ENCODE measurements around the gene CD93.

The CD93 gene

DNA sequence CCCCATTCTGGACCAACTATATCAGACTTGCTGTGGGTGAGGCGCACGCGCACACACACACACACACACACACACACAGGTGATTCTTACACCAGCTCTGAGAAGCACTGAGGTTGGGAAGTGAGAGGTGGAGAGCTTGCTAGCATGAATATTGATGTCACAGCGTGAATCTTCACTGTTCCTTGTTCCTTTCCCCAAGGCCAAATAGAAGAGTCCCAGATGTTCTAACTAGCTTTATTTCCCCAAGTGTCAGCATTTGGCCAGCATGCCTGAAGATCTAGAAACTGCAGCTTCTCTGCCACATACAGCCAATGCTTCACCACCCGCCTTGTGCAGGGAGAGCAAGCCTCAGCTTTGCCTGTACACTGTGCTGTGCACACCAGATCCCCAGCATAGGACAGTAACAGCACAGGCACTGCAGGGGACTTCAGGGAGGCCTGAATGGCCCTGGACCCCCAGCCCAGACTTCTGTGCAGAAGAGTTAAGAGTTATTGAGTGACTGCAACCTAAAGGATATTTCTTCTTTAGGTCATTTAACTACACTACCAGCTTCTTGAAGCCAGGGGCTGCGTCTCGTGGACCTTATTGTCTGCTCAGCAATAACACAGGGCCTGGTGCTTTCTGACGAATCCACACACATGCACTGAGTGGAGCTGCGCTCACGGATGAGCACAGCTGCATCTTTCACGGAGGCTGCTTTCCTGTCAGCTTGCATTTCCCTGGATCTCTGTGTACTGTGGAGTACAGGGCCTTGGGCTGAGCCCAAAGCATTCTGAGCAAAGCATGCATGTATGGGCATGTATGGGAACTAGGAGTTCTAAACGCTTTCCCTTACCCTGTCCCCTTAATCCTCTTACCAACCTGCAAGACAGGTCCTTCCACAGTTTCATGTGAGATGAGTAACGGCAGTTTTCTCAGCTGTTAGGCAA is 13.9 kb upstream of the CD93 start:
- DNase-seq (ENCODE audit: low read depth): no peak

DNA sequence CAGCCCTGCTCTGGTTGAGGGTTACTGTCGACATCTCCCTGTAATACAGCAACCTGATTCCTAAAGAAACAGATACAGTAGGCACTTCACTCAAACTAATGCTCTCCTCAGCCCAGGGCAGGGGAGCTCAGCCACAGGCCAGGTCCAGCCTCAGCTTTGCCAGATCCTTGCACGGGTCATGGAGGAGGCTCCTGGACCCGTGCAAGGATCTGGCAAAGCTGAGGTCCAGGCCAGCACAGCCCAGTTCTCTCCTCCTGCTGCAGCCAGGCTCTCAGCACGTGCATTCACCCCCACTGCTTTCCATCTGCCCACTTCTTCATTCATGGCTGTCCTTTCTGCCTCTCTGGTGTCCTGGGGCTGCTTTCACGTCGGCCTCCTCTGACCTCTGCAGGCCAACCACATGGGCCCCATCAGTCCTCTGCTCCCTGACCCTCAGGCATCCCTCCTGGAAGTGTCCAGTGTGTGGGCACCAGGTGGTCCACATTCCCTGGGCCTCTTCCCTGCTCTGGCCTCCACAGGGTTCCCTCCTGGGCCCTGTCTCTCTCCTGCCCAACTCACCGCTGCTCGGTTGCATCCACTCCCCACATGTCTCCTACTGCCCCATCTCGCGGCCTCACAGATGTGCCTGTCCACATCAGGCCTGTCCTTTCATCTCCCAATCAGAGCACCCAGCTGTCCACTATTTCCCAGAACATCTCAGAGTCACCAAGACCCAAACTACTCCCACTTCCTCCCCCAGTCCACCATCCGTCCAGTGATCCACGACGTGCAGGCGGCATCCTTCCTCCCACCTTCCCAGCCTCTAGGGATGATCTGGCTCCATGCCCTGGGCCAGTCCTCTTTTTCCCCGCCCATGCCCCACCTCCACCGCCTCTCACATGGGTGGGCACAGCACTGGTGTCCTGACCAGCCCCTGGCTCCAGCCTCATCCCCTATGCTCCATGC is 11.8 kb upstream of the CD93 start:
- no peak for DNase-seq (ENCODE audit: low read depth)

- no peak for DNase-seq (ENCODE audit: low read depth)
Measured at GRCh38 chr20:23096986-23097520, 10.9 kb upstream of the CD93 start.

GRCh38 chr20:23096097-23096496 is 10.0 kb upstream of the CD93 start:
- no peak for DNase-seq (ENCODE audit: low read depth)

DNA sequence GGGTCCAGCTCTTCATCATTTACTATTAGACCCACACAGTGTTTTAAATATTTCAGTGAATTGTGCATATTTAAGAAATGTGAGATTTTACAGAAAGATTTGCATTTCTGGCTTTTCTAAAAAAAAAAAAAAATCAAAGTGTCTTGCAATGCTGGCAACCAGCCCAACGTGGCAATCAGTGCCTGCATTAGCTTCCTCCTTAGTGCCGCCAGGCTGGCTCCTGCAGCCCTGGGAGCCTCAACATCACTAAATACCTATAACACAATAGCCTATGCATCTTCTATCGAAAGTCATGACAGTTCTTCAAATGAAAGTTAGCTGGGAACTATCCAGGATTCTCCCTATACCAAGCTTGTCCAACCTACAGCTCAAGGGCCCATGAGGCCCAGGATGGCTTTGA is 9.4 kb upstream of the CD93 start:
- no peak for DNase-seq (ENCODE audit: low read depth)

DNA sequence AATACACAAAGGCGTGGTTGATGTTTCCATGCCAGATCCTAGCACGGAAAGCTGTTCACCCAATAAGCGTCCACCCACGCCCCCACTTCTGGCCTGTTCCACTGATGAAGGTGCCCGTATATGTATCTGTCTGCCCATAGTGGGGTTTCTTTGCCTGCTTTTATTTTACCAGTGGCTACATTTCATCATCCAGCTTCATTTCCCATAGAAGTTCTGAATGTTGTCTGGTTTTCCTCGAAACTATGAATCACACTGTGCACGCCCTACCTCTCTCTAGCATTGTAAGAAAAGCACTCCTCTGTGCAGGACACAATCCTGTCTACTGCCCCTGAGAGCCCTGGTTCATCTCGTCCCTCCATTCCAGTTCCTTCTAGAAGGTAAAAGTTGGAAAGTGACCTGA is 8.8 kb upstream of the CD93 start:
- no peak for DNase-seq (ENCODE audit: low read depth)

- DNase-seq (ENCODE audit: low read depth): no peak
Measured at GRCh38 chr20:23094213-23094896, 8.2 kb upstream of the CD93 start.

DNA sequence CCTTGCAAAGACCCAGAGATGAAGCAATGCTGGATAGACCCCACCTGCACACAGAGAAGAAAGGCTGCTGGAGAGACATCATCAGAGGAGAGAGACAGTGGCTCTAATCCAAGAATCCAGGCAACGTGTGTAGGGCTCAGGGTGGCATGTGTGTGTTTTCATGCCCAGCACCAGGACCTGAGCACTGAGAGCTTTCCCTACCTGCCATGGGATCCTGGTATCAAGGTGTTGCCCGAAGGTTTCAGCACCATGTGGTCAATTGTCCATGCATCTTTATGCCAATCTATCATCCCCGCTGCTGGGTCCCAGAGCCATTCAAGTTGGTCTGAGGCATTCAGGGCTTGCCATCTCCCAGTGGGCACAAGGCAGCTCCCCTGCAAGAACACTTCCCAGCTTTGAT is 7.5 kb upstream of the CD93 start:
- DNase-seq (ENCODE audit: low read depth): no peak

DNA sequence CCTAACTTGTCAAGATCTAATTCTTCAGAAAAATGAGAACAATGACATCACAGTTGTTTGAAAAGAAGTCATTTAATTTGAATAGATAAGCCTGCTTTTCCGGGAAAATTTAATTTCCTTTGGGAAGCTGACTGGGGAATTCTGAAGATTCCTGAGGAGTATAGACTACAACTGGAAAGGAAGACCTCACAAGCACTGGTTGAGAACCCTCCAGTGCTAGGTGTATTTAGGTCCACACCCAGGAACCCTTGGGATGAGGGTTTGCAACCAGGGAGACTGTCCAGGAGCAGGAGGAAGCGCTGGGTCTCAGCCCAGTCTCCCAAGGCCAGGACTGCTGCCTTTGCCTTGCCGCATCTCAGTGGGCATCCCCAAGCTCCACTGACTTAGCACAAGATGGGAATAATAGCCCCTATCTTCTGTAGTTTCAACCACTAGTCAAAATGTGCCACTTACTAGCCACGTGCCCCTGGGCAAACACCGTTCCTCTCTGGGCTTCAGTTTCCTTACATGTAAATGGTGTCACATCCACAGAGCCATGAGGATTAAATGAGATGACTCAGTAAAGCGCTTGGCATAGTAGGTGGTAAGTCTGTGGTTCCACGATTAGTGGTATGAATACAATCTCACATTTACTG is 6.9 kb upstream of the CD93 start:
- no peak for DNase-seq (ENCODE audit: low read depth)

GRCh38 chr20:23092384-23092756 is 6.2 kb upstream of the CD93 start:
- no peak for DNase-seq (ENCODE audit: low read depth)

- no peak for DNase-seq (ENCODE audit: low read depth)
Measured at GRCh38 chr20:23091721-23092383, 5.7 kb upstream of the CD93 start.

DNA sequence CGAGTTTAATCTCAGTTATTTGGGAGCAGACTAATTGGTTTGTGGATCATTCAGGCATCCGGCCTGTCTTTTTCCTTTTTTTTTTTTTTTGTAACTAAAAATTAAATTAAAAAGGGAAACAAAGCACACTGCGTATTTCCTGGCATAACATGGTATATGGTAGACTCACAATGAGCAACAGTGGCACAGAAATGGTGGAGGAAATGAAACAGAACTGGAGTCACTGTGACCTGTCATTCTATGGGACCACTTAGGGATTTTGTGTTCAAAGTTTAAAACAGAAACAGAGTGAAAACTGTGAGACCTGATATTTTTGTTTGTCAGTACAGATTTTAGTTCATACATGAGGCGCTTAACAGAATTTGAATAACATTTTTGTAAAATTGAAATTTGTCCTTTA is 4.8 kb upstream of the CD93 start:
- no peak for DNase-seq (ENCODE audit: low read depth)

- no peak for DNase-seq (ENCODE audit: low read depth)
Measured at GRCh38 chr20:23090147-23090546, 4.0 kb upstream of the CD93 start.

- no peak for DNase-seq (ENCODE audit: low read depth)
Measured at GRCh38 chr20:23088866-23089265, 2.7 kb upstream of the CD93 start.

GRCh38 chr20:23087587-23088251 is 1.6 kb upstream of the CD93 start:
- DNase-seq (ENCODE audit: low read depth): no peak

DNA sequence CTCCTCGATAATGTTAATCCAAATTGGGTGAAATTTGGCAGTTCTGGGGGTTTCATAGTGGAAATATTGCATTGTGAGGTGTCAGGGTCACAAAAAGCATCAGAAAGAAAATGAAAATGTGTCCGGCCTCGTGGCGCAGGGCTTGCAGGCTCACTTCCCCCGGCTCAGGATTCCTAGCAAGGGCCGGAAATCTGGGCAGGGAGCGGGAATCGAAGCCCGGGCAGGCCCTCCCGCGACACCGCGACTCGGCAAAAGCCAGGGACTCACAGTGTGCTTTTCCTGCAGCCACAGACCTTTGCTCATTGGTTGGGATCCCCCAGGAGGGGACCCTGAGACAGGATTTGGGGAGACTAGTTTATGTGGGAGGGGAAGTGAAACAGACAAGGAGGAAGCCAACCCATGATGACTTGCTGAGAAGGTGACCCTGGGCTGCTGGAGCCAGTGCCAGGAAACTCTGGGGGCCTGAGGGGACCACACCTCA is 847 bp upstream of the CD93 start:
- no peak for DNase-seq (ENCODE audit: low read depth)

DNA sequence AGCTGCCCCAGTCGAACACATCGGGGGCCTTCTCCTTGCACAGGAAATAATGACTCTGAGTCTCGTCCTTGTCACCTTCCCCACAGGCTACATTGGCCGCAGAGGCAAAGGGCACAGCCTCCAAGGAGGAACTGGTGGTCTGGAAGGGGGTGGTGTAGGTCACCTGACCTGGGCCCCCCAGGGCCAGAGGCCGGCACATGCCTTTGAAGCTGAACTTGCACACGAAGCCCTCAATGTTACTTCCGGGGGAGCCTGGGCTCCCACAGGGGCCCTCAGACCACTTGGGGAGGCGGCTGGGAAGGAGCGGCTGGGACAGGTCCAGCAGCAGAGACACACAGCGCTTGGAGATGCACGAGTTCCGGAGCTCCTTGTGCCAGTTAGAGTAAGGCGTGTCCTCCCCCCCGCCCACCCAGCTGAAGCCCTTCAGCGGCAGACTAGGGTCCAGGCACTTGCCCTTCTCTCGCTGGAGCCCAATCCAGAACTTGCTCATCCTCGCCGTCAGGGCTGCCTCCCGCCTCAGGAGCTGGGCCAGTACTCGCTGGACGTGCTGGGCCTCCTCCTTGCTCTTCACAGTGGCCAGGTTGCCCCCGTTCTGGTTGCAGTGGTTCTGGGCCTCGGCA is 578 bp downstream of the CD93 start:
- DNase-seq (ENCODE audit: low read depth): no peak

DNA sequence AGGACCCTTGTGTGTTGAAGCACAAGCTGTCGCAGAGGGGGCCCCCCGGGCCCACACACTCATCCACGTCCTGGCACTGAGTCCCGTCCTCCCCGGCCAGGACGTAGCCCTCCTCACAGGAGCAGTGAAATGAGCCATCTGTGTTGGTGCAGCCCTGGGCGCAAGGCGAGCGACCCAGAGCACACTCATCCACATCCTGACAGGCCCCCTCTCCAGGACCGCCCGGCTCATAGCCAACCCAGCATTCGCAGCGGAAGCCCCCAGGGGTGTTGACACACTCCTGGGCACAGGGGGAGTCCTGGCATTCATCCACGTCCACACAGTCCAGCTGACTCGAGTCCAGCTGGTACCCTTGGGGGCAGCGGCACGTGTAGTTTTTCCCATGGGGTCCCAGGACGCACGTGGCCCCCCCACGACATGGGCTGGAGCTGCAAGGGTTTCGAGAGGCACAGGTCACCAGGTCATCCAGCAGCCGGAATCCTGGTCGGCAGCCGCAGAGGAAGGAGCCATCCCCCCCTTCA is 1.2 kb downstream of the CD93 start:
- no peak for DNase-seq (ENCODE audit: low read depth)

- no peak for DNase-seq (ENCODE audit: low read depth)
Measured at GRCh38 chr20:23084282-23084844, 1.8 kb downstream of the CD93 start.
